HG02870 (cell line): Measurements from ENCODE around the gene DUS4L.

Experiments
- ATAC-seq: cut with Tn5 transposase; IDR thresholded peaks from one replicate; pipeline ENCODE4 v1.9.1; 2021; ENCODE audit warnings: mild to moderate bottlenecking, moderate library complexity; ENCODE audit not compliant: unreplicated experiment

Gene DUS4L

DNA sequence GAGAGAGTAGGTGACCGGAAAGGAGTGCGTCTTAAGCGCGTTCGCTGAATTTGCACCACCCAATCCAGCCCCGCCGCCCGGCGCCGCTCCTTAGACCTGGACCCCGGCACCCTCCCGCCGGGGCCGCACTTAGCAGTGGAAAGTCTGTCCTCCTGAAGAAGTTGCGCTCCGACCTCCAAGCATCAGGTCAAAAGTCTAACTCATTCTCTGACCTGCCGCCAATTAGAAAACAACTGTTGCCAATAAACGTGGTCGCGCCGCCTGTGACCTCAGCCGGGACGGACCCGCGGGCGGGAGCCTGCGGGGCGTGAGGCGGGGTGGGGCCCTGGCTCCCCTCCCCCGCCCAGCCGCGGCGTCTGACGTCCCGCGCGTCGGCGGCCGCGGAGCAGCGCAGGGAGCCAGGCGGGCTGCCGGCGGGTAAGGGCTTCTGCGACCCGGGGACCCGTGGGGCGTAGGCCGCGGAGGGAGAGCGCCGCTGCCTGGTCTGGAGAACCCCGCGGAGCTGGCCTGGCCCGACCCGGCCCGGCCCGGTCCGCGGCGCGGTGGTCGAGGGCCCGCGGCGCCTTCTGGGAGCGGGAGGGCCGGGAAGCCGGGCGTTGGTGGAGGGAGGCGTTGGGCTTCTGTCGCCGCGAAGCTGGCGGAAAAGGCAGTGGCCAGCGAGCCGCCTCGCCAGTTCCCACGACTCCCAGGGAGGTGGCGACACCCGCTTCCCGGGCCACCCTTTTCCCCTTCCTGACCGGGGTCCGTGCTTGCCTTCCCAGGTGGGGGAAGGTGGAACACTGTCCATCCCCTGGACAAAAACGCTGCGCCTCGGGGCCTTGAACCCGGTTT lies 16.3 kb downstream of the DUS4L start, which contains the start of gene BCAP29:
BCAP29 (plus strand) TSS at position 362 of the 831 bp plus-strand sequence. CDS start 527 bp downstream, outside the sequence.
- ATAC-seq = peak; percentile 82

DNA sequence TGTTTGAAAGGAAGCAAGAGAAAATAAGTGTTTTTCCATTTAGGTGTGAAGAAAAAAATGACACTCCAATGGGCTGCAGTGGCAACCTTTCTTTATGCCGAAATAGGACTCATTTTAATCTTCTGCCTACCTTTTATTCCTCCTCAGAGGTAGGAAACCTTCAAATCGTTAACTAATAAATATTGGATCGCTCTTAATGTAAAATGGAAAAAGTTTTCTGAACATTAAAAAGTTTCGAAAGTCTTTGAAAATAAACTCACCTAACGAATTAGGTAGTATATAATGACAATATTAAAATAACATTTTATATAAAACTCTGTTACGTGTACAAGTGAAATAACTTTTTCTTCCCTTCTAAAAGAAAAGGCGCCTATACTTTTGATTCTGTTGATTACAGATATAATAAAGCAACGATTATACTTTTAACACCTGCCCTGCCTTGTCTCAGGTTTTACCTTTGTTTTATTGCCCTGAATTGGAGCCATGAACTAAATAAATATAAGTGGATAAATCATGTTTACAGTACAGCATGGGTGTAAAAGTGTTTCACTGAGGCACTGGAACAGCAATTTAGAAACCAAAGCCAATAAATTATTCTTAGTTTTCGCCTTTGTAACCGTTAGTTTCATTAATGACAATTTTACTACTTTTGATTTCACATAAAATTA lies 17.1 kb downstream of the DUS4L start:
- no peak for ATAC-seq

DNA sequence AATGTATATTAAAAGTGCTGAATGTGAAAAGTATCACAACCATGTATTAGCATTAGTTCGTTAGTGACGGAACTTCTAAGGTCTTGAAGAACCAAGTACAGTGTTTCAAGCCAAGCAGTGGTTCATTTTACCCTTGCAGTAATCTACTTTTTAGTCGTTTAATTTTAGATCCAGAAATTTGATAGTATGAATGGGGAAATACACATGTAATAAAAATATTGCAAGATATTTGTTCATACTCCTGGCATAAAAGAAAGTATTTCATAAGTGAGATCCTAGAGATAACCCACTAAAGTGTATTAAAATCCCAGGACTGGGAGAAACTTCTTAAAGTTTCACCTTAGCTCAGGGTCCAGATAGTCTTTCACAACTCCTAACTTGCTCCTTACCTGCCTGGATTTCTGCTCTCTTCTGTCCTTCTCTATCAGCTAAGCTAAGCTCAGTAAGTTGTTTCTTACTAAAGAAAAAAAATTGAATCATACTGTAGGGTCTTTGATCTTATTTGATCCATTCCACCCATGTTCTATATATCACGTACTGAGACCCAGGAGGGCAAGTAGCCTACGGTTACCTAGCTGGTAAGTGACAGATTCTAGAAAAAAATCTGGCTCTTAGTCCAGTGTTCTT lies 17.7 kb downstream of the DUS4L start:
- no peak for ATAC-seq

GRCh38 chr7:107582875-107583274 lies 19.1 kb downstream of the DUS4L start:
- ATAC-seq = no peak

GRCh38 chr7:107584716-107585115 lies 20.9 kb downstream of the DUS4L start:
- ATAC-seq = no peak

DNA sequence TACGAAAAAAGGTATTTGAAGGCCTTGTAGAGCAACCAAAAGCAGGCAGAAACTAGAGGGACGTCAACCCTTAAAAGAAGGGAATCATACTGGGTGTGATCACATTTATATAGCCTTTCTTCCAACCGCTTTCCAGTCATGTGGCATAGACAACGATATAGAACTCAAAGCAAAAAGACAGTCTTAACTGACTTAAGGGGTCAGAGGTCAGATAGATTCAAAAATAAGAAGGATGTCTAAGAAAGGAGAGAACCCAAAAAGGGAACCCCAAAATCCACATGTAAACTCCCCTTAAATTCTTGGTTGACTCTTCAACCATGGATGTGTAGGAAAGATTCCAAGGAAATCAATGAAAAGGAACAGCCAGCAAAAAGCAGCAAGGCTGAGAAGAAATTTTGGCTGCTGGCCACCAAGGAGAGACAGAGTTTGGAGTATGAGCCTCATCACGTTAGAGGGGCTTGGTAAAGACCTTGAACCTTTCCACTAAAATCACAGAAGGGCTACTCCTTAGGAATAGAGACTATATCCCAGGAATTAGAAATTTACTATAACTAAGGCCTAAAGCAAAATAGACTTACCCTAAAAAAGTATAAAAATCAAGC lies 24.9 kb downstream of the DUS4L start:
- no peak for ATAC-seq

DNA sequence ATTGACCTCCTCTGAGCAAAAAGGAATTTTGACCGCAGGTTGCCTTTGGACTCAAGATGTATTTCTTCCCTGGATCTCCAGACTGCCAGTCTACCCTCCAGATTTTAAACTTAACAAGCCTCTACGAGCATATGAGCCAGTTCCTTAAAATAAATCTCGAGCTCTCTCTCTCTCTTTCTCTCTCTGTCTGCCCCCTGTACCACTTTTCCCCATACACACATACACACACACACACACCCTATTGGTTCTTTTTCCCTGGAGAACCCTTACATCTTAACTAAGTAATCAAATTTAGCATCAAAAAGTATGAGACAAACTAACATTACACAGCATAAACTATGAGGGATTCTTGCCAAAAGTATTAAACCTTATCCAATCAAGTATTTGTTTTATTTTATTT lies 27.6 kb downstream of the DUS4L start:
- ATAC-seq = no peak

GRCh38 chr7:107592361-107593024 lies 28.7 kb downstream of the DUS4L start:
- ATAC-seq = no peak

DNA sequence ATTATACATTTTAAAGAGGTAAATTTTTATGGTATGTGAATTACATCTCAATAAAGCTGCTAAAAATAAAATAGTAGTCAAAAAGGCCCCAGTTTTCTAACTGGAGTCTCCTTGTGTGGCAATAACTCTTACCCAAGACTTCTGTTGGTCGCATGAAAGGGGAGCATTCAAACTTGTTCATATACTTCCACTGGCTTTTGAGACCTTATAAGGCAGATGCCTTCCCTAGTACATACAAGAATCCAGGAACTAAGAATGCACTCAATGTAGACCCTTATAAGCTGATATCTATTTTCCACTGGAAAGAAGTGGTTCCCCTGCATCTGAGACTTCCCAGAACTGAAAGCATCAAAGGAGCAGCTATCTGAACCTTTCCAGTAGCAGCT lies 29.2 kb downstream of the DUS4L start:
- no peak for ATAC-seq

DNA sequence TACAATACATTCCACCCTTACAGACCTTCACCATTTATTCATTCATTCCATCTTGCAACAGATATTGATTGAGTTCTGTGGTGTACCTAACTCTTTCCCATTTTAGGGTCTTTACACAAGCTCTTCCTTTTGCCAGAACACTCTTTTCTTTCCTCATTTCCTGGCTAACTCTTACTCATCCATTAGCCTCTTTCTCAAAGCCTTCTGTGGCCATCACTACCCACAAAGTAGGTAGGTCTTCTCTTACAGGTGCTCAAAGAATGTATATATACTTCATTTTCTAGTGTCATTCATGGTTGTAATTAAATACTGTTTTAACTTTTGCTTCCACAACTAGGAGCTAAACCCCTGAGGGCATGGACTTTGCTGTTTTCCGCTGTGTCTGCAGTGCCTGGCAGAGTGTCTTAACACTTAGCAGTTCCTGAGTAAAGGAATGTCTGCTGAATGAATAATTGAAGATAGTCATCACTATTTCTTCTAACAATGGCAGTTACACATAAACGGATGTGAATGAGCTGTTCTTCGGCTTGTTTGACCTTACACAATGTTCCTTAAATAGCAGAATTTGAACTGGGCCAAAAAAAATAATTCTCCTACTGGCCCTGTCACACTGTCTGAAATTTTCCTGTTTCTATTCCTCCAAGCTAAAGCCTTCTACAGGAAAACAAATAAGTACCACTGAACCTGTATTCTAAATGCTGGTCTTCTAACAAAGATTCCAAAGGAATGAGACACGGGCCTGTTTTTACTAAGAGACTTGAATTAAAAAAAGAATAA lies 31.4 kb downstream of the DUS4L start:
- no peak for ATAC-seq

DNA sequence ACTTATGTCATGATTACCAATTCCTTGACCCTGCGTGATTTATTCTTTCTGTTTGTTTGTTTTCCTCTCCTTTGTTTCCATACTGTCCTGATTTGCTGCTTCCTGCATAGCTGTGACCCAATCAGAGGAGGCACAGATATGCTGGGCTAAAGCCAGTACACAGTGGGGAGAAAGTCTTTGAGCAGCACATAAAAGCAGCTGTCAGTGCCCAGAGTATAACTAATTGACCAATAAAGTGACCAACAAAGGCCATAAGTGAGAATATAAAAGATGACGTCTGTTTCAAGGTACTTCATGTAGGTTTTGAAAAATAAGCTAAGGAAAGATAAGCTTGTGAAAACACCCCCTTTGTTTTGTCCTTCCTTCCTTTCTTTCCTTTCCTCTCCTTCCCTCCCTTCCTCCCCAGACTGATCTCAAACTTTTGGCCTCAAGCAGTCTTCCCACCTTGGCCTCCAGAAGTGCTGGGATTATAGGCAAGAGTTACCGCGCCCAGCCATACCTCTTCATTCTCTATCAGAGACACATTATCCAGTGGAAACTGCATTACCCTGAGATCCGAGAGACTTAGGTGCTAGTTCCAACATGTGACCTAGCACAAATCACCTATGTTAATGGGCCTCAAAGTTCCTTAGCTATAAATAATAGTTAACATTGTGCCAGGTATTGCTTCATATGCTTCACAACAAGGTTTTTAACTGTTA lies 33.3 kb downstream of the DUS4L start:
- ATAC-seq = no peak

DNA sequence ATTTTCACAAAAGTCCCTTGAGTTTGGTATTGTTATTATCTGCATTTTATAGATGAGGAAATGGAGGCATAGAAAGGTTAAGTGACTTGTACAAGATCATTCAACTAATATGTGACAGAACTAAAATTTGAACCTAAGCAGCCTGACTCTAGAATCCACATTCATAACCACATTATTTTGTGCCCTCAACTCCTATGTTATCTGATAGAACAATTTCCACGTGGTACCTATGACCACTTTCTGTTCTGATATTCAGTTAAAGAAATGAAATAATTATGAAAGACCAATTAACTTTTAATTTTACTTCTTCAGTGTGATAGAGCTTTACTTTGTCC lies 33.8 kb downstream of the DUS4L start:
- ATAC-seq = no peak

DNA sequence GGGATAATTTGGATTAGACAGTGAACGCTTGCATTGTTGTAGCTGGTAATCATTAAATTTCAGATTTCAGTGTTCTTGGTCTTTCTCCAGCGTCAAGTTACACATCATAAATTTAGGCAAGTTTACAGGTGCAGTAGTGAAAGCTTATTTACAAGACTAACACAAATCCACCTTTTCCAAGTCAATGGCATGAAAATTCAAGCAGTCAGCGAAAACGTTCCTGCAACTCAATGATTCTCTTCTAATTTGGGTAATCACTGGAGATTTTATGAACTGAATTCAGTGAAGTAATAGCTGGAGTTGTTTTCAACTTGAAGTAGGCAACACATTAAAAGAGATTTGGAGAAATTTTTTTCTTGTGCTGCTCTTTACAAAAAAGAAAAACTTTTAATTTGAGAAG lies 34.2 kb downstream of the DUS4L start:
- ATAC-seq = no peak

DNA sequence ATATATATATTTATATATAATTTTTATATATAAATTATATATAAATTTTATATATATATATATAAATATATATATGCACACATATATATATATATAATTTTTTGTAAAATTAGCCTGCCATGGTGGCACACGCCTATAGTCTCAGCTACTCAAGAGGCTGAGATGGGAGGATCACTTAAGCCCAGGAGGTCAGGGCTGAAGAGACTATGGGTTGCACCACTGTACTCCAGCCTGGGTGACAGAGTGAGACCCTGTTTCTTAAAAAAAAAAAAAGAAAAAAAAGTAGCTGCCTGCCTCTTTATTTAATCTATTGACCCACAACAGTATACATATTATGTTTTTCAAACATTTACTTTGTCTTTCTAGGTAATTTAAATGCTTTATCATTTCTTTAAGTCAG lies 35.5 kb downstream of the DUS4L start:
- ATAC-seq = no peak

- ATAC-seq = no peak
Measured at GRCh38 chr7:107600816-107601215, 37.0 kb downstream of the DUS4L start.

GRCh38 chr7:107605218-107605815 lies 41.5 kb downstream of the DUS4L start:
- no peak for ATAC-seq

DNA sequence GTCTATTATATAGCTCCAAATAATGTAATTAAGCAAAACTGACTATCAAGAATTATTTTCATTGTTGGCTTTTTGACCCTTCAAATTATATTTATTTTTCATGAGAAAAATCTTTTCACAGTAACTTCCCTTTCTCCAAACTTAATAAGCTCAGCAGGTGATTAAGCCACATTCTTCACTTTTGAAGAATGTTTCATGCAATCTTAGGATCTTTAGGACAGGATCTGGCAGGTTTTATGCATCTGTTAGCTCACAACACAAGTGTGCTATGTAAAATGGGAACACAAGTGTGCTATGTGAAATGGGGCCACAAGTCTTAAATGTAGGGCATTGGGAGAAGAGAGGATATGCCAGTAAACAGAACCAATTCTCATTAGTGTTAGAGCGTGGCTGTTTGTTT lies 42.5 kb downstream of the DUS4L start:
- ATAC-seq = no peak

GRCh38 chr7:107609811-107610261 lies 46.1 kb downstream of the DUS4L start:
- ATAC-seq = no peak

- no peak for ATAC-seq
Measured at GRCh38 chr7:107610323-107610722, 46.6 kb downstream of the DUS4L start.
